Left ventricle myocardium inferior (tissue), 1 donor: ENCODE data around the gene GJA4. TPM values are rescaled to one million over a fixed set of nuclear protein-coding genes. Genes with fewer than 3 reads are reported as not detected.
"Not testable (repeated sequence)": the region's sequence is repeated elsewhere in the genome, so short reads cannot be mapped to it uniquely, and the experiment has no call there.

Source experiments
- DNase-seq: peaks from one replicate; pipeline ENCODE4 v3.0.0-alpha.2; 2020
- H3K27ac ChIP-seq: fragments of 200-600 bp; replicated peaks from 2 replicates; pipeline ENCODE4 v1.8.0; 2021
- H3K27me3 ChIP-seq: fragments of 200-600 bp; 2 replicates; pipeline ENCODE4 v1.8.0; 2021; ENCODE audit warnings: low read depth
- H3K36me3 ChIP-seq: fragments of 200-600 bp; 2 replicates; pipeline ENCODE4 v1.8.0; 2021
- H3K4me1 ChIP-seq: fragments of 200-600 bp; 2 replicates; pipeline ENCODE4 v1.8.0; 2021
- H3K4me3 ChIP-seq: fragments of 200-600 bp; 2 replicates; pipeline ENCODE4 v1.8.0; 2021; ENCODE audit warnings: mild to moderate bottlenecking, moderate library complexity
- H3K9me3 ChIP-seq: fragments of 200-600 bp; replicated peaks from 2 replicates; pipeline ENCODE4 v1.8.0; 2021
- intact Hi-C: fragments of 100-400 bp; cut with micrococcal nuclease; formaldehyde crosslinking; loops from one replicate; pipeline ENCODE4 v1.11.0; 2022
- total RNA-seq: library from RNA; stranded (reverse); fragmentation: NEBNext Ultra II Directional; extraction: Animal tissue kit (Norgen Biotek cat#: 25700); gene quantifications from one replicate; pipeline ENCODE4 v1.2.1, GENCODE V29; 2021
- TF ChIP-seq, protein P1 (sequence below): fragments of 200-600 bp; IDR thresholded peaks from 2 replicates; pipeline ENCODE4 v1.8.0; 2021; ENCODE audit warnings: antibody characterized with exemption, mild to moderate bottlenecking, borderline replicate concordance
- donor health status: DM: no; HTN: yes; CAD: no; lungs with severe emphysema.

GJA4 gene
- total RNA-seq, 1 donor from 2014 or later = 27.0 TPM

DNA sequence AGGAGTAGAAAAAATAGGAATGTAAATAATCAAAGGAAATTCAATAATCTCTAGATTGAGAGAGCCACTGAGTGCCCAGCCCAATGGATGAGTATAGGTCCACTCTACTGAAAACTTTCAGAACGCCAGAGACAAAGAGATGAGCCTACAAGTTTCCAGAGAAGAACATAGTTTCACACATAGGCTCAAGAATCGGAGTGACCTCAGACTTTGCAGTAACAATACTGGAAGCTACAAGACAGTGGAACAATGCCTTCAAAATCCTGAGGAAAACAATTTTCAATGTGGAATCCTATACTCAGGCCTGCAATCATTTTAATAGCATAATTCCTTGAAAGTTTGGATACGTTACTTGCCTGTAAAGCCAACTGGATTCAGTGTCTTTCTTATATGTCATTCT, 11.0 kb downstream of the GJA4 start:
- intact Hi-C loops = no loop called here

DNA sequence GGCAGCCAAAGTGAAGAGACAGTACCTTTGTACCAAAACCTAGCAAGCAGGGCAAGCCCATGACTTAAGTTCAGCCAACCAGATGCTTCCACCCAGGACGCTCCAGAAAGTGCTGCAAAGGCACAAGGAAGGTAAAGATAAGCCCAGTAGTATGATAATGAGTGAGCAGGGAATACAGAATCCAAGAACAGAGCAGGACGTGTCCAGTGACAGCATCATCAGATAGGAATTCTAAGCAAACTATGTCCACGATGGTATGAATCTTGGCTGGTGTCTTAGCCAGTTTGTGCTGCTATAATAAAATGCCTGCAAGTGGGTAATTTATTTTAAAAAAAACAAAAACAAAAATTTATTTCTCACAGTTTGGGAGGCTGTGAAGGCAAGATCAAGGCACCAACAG, 13.6 kb downstream of the GJA4 start:
- Histone ChIP-seq H3K27ac (no peak overlapping the region), H3K4me3 (no peak overlapping the region), H3K9me3 (peaks cover 15% of the 10 kb centered on the region), H3K36me3 (peaks cover 5% of the 10 kb centered on the region), H3K27me3 (no peaks in the 10 kb centered on the region), H3K4me1 (peaks cover 18% of the 10 kb centered on the region)
- no peak for DNase-seq
- intact Hi-C loops = no loop called here
- TF ChIP-seq, protein P1, sequence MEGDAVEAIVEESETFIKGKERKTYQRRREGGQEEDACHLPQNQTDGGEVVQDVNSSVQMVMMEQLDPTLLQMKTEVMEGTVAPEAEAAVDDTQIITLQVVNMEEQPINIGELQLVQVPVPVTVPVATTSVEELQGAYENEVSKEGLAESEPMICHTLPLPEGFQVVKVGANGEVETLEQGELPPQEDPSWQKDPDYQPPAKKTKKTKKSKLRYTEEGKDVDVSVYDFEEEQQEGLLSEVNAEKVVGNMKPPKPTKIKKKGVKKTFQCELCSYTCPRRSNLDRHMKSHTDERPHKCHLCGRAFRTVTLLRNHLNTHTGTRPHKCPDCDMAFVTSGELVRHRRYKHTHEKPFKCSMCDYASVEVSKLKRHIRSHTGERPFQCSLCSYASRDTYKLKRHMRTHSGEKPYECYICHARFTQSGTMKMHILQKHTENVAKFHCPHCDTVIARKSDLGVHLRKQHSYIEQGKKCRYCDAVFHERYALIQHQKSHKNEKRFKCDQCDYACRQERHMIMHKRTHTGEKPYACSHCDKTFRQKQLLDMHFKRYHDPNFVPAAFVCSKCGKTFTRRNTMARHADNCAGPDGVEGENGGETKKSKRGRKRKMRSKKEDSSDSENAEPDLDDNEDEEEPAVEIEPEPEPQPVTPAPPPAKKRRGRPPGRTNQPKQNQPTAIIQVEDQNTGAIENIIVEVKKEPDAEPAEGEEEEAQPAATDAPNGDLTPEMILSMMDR = no peak

More for the DNA sequence above, 11.0 kb downstream of the GJA4 start:
- Histone ChIP-seq H3K36me3 (no peaks in the 10 kb centered on the region), H3K27me3 (no peaks in the 10 kb centered on the region), H3K4me3 (no peak overlapping the region), H3K9me3 (peaks cover 12% of the 10 kb centered on the region), H3K4me1 (peaks cover 30% of the 10 kb centered on the region), H3K27ac (no peak overlapping the region)
- no peak for DNase-seq
- TF ChIP-seq, protein P1 = no peak

DNA sequence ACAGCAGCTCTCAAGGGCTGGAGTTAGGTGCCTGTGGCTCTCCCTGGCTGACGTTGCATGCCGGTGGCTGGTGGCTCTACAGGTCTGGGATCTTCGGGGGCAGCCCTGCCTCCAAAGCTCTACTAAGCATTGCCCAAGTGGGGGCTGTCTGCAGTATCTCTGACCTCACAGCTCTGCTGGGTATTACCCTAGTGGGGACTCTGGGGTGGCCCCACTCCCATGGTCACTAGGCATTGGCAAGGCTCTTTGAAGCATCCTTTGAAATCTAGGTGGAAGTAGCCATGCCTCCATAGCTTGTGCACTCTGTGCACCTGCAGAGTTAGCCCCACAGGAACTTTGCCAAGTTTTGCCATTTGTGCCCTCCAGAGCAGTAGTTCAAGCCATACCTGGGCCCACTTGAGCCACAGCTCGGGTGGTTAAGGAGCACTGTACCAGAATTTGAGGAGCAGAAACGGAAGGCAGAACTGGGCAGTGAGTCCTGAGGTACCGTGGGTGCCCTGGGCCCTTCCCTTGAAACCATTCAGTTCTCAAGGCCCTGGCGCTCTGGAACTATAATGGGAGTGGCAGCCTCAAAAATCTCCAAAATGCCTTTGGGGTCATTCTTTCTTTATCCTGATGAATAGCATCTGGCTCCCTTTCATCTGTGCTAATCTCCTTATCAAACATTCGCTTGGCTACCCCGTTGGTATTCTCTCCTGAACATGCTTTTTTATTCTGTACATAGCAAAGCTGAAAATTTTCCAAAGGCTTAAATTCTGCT, 15.4 kb downstream of the GJA4 start:
- Histone ChIP-seq H3K4me1 (peaks cover 18% of the 10 kb centered on the region), H3K27ac (no peak overlapping the region), H3K36me3 (peaks cover 5% of the 10 kb centered on the region), H3K9me3 (peaks cover 13% of the 10 kb centered on the region), H3K27me3 (no peaks in the 10 kb centered on the region), H3K4me3 (no peak overlapping the region)
- no peak for DNase-seq
- intact Hi-C loops = no loop called here
- TF ChIP-seq, protein P1 = no peak

DNA sequence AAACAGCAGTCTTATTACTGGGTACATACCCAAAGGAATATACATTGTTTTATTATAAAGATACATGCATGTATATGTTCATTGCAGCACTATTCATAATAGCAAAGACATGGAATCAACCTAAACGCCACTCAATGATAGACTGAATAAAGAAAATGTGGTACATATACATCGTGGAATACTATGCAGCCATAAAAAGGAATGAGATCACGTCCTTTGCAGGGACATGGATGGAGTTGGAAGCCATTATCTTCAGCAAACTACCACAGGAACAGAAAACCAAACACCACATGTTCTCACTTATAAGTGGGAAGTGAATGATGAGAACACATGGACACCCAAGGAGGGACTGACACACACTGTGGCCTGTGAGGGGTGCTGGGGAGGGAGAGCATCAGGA, 18.0 kb downstream of the GJA4 start:
- H3K27me3 ChIP-seq = not testable (repeated sequence)

DNA sequence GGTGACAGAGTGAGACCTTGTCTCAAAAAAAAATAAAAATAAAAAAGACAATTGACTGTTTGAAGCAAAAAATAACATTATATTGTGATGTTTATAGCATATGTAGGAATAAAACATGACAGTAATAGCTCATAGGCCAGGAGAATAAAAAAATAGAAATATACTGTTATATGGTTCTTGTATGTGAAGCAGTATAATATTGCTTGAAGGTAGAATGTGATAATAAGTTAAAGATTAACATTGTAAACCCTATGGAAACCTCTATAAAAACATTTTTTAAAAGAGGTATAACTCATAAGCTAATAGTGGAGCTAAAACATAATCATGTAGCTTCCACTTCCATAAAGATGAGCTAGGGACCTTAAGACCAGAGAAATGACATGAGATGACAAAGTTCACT, 23.5 kb downstream of the GJA4 start:
- DNase-seq = no peak
- Histone ChIP-seq H3K27ac (no peak overlapping the region), H3K36me3 (no peaks in the 10 kb centered on the region), H3K4me3 (no peak overlapping the region), H3K27me3 (no peaks in the 10 kb centered on the region), H3K4me1 (peaks cover 5% of the 10 kb centered on the region), H3K9me3 (peaks cover 9% of the 10 kb centered on the region)
- TF ChIP-seq, protein P1 = no peak
- intact Hi-C loops = no loop called here

More for the DNA sequence above, 18.0 kb downstream of the GJA4 start:
- DNase-seq, H3K36me3 ChIP-seq, H3K9me3 ChIP-seq, H3K27ac ChIP-seq, intact Hi-C loops, H3K4me3 ChIP-seq, H3K4me1 ChIP-seq: not testable (repeated sequence)

DNA sequence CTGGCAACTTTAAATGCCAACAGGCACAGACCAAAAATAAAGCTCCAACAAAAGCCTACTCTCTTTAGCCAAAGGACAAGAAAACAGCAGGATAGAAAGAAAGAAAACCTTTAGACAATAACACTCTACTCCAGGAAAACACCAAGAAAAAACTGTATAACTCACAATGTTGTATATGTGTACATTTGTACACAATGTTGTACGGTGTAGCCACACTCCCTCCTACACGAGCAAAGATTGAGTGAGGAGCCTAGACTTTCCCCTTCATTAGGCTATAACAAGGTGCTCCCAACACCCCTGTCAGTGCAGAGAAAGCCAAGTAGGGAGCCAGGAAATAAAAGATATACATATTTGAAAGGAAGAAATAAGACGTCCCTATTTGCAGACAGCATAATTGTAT, 24.0 kb downstream of the GJA4 start:
- no peaks in the 10 kb centered on the region for H3K36me3 ChIP-seq
- peaks cover 9% of the 10 kb centered on the region for H3K9me3 ChIP-seq
- peaks cover 5% of the 10 kb centered on the region for H3K4me1 ChIP-seq
- DNase-seq = no peak
- no peaks in the 10 kb centered on the region for H3K27me3 ChIP-seq
- no peak overlapping the region for H3K4me3 ChIP-seq
- no peak overlapping the region for H3K27ac ChIP-seq
- intact Hi-C loops = no loop called here
- TF ChIP-seq, protein P1 = no peak

DNA sequence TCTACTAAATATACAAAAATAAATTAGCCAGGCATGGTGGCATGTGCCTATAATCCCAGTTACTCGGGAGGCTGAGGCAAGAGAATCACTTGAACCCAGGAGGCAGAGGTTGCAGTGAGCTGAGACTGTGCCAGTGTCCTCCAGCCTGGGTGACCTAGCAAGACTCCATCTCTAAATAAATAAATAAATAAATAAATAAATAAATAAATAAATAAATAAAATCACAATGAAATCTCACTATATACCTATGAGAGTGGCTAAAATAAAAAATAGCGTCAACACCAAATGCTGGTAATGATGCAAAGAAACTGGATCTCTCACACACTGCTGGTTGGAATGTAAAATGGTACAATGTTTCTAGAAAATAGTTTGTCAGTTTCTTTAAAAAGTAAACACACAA, 26.1 kb downstream of the GJA4 start:
- intact Hi-C loops, H3K4me3 ChIP-seq, H3K36me3 ChIP-seq, H3K4me1 ChIP-seq, DNase-seq, H3K27me3 ChIP-seq, H3K27ac ChIP-seq: not testable (repeated sequence)
- H3K9me3 ChIP-seq = peaks cover 15% of the 10 kb centered on the region
